GM04503 (cell line): ENCODE measurements around the gene ZFYVE27.
"Not testable (repeated sequence)": the region's sequence is repeated elsewhere in the genome, so short reads cannot be mapped to it uniquely, and the experiment has no call there.

ENCODE experiments used
- DNase-seq: peaks from one replicate; pipeline ENCODE4 v3.0.0-alpha.2; 2012; ENCODE audit warnings: low read depth

ZFYVE27 gene, protein sequence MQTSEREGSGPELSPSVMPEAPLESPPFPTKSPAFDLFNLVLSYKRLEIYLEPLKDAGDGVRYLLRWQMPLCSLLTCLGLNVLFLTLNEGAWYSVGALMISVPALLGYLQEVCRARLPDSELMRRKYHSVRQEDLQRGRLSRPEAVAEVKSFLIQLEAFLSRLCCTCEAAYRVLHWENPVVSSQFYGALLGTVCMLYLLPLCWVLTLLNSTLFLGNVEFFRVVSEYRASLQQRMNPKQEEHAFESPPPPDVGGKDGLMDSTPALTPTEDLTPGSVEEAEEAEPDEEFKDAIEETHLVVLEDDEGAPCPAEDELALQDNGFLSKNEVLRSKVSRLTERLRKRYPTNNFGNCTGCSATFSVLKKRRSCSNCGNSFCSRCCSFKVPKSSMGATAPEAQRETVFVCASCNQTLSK

DNA sequence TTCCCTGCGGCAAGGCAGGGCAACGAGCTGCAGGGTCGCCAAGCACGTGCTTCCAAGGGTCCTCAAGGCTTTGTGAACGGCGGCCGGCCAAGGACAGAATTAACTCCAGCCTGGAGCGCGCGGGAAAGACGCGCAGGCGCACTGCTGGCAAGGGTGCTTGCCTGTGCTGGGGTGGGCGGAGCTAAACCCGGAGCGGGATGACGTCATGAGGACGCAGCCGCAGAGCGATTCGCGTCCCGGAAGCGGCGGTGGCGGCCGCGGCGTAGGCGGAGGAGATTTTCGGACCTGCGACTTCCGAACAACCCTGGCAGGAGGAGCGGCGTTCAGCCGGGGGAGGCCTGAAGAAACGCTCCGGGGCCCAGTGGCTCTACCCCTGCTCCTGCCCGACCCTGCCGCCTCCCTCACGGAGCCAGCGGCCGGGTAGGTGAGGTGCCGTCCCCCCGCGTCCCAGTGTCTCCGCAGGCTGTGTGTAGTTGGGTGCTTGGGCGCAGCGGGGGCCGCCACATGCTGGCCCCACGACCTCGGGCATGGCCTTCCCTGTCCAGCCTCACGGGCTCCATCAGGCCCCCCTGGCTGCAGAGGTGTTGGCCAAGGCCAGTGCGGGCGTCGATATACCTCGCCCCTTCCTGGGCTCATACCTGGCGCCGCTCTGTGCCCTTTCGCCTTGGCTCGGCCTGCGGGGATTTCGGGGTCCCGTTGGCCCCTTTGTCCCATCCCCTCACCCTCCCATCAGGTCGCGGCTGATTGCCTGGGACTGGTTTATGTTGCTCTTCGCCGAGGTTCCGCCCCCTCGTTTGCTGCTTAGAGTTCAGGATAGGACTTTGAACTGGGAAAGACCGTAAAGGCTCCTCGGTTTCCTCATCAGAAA is at the start of gene ZFYVE27:
ZFYVE27 (plus strand) TSS at position 227 of the 868 bp plus-strand sequence. CDS start 1,350 bp downstream, outside the sequence.
- no peak for DNase-seq

DNA sequence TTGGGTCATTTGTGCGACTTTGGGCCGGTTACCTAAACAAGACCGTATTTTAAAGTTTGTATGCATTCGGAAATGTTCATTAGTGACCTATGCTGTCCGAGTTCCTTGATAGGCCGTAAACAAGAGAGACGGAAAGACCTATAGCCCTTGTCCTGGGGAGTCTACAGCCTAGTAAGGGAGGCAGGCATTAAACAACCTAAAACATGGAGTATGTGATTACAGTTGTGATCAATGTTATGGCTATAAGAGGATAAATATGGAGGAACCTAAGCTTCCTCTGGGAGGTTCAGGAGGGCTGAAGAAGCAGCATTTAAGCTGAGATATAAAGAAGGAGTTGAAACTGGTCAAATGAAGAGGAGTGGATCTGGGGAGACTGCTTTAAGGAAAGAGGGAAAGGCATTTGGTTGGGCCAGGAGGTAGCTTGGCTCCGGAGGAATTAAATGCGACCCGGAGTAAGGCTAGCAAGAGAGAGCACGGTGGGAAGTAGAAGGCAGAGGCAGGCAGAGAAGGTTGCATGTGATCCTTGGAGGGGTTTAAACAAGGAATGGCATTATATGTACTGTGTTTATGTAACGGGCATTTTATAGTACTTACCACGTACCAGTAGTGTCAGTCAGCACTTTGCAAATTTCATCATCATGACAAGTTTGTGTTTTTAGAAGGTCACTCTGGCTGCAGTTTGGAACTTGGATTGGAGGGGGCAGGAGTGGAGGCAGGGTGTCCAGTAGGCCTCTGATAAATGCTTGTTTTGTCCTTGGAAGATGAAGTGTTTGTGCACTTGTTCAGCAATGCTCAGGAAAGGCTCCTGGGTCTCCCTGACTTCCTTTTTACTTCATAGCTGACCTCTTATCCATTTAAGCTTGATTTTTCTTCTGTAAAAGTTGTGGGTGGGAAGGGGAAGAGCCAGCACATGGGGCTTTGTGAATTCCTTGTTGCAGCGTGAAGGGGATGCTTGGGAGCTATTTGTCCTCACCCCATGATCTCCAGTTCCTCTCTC is 48.8 kb upstream of the ZFYVE27 start:
- peak; percentile 45 for DNase-seq

DNA sequence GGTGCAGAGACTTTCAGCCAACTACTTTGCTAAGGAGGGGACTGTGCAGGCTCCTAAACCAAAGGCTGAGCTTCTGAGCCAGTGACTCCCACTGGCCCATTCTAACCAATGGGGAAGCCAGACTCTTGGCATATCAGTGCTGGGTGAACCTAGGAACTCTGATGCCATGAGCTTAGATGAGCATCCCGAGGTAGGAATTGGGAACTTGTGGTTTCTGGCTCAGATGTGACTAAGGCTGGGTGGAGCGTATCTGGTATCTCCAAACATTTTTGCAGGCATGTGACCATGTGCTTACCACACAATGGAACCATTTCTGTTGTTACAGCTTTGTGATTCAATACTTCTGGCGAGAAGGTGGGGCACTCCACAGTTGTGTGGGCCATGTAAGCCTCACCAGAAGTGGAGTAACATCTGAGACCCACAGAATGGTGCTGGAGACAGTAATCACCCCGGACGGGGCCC is 47.3 kb upstream of the ZFYVE27 start:
- DNase-seq = peak; percentile 96

DNA sequence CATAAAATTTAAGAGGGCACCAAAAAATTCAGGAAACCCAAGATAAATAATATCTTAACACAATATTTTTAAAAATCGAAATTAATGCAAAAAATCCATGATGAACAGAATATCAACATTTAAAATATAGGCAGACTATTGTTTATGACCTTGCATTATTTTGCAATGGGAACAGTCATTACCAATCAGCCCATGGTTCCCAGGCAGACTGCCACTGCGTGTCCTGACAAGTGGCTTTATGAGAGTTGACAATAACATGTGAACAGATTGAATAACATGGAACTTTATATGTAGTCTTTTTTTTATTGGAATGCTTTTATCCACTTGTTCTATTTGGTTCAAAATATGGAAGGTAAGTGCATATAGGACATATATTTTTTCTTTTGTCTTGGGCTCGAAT is 46.8 kb upstream of the ZFYVE27 start:
- DNase-seq = no peak

DNA sequence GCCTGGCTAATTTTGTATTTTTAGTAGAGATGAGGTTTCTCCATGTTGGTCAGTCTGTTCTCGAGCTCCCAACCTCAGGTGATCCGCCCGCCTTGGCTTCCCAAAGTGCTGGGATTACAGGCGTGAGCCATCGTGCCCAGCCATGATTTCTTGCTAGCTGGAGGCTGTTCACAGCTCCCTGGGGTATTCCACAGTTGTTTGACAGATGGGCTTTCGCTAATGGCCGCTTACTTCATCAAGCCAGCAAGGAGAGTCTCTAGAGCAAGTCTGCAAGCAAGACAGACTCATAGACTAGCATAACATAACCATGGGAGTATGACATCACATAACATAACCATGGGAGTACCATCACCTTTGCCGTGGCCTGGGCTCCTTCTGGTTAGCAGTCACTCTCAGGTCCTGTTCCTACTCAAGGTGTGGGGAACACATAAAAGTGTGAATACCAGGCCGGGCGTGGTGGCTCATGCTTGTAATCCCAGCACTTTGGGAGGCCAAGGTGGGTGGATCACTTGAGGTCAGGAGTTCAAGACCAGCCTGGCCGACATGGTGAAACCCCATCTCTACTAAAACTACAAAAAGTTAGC is 38.8 kb upstream of the ZFYVE27 start:
- not testable (repeated sequence) for DNase-seq

DNA sequence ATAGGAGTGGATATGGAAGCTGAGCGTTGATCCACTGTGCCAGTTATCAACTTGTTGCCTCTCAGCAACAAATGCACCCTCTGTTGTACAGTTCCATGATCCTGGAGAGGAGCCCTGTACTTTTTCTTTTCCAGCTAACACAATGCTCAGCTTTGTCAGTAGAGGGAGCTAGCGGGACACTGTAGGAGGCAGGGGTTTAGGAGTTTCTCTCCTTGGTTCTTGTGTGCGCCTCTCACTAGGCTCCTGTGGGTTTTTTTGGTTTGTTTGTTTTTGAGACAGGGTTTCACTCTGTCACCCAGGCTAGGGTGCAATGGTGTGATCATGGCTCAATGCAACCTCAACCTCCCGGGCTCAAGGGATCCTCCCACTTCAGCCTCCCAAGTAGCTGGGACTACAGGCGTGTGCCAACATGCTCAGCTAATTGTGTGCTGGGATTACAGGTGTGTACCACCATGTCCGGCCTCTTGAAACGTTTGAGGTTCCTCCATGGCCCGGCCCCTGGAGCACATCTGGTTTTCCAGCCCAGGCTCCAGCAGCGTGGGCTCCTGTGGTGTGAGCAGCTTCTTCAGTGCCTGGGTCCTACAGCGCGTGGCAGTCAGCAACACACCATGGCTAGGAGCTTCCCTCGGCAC is 35.4 kb upstream of the ZFYVE27 start:
- DNase-seq = no peak

DNA sequence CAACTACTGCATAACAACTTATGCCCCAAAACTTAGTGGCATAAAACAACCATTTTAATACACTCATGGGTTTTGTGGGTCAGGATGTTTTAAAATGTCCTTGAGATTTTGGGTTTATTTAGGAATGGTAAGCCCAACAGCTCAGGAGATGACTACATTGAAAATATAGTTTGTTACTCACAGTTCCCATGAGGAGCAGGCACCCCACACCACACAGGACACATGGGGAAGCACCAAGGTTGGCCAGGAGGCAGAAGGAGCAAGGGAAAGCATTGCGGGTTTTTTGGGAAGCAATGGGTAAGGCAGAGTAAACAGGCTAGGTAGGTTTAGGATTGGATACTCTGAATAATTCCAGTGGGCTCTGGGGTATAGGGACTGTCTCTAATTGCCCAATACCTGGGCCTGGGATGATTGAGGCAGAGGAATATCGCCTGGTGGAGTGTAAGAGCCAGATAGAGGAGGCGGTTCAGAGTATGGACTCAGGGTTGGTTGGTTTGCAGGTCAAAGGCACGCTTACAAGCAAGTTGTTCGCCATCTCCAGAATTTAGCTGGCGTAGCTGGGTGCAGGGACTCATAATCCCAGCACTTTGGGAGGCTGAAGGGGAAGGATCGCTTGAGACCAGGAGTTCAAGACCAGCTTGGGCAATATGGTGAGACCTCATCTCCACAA is 33.4 kb upstream of the ZFYVE27 start:
- no peak for DNase-seq

DNA sequence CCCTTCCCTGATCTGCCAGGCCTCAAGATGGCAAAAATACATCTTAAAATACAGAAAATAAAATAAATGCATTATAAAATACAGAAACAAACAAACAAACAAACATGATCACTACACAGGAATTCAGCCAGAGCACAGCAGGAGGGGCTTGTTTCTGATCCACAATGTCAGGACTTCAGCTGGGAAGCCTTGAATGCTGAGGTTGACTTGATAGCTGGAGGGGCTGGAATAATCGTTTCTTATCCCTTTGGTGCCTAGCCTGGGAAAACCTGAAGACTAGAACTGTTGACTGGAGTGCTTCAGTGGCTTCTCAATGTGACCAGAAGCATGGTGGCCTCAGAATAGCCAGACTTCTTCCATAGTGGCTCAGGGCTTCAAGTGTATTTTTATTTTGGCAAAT is 32.6 kb upstream of the ZFYVE27 start:
- DNase-seq = no peak

DNA sequence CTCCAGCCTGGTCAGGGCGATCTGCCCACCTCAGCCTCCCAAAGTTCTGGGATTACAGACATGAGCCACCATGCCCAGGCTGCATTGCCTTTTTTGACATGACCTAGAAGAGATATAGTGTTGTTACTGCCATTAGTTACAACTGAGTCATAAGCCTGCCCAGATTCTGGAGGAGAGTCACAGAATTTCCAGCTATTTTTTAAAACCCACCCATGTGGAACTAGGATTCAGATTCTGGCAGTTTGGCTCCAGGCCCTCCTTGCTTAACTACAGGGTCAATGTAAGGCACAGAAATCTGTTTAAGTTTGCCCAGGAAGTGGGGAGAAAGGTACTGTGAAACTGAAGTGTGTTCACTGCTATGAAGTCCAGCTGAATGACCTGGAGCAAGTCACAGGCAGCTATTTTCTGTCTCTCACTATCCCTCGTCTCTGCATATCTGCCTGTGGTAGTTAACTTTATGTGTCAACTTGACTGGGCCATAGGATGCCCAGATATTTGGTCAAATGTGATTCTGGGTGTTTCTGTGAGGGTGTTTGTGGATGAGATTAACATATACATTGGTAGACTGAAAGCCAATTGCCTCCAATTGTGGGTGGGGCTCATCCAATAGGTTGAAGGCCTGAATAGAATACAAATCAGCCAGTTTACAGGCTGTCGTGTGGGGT is 31.8 kb upstream of the ZFYVE27 start:
- no peak for DNase-seq

DNA sequence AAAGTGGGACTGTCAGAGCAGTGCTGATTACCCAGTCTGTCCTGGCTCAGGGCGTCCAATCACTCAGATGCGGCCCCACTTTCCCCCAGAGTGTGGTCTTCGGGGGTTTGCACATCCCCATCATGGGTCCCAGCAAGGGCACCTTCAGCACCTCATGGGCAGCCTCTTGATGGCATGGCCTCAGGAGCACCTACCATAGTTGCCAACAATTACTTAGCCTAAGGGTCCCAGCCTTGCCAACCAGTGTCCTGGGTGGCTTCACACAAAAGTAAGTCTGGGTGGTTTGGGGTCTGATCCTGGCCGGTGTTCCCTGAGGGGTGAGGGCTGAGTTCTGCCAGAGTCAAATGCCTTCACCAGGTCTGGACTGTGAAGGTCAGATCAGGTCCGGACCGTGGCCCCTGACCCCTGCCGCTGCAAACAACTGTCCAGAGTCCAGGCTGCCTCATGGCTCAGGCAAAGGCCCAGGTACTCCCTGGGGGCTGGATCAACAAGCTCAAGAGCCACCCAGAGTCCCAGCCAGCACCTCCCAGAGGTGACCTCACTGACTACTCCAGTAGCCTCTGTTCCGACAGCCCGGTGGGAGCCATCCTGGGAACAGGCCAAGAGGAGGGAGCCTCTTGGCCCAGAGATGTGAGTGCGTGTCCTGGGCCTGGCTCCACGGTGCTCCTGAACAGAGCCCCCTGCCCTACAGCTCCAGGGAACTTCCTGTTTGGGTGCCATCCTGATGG is 29.6 kb upstream of the ZFYVE27 start:
- no peak for DNase-seq

DNA sequence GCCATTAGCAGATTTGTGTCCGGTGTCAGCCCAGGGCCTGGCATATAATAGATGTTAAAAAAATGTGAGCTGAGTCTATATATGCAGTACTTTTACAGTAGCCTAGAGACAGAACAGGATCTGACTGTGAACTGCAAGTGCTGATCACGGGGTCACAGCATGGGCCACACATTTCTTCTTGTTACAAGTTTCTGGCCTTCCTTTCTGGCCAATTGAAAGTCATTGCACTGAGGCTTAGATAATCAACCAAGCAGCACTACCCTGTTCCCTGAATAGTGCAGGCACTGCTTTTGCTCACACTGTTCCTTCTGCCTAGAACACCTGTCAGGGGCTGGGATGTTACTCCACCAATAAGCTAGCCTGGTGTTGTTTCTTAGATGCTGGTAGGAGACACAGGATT is 28.8 kb upstream of the ZFYVE27 start:
- no peak for DNase-seq

DNA sequence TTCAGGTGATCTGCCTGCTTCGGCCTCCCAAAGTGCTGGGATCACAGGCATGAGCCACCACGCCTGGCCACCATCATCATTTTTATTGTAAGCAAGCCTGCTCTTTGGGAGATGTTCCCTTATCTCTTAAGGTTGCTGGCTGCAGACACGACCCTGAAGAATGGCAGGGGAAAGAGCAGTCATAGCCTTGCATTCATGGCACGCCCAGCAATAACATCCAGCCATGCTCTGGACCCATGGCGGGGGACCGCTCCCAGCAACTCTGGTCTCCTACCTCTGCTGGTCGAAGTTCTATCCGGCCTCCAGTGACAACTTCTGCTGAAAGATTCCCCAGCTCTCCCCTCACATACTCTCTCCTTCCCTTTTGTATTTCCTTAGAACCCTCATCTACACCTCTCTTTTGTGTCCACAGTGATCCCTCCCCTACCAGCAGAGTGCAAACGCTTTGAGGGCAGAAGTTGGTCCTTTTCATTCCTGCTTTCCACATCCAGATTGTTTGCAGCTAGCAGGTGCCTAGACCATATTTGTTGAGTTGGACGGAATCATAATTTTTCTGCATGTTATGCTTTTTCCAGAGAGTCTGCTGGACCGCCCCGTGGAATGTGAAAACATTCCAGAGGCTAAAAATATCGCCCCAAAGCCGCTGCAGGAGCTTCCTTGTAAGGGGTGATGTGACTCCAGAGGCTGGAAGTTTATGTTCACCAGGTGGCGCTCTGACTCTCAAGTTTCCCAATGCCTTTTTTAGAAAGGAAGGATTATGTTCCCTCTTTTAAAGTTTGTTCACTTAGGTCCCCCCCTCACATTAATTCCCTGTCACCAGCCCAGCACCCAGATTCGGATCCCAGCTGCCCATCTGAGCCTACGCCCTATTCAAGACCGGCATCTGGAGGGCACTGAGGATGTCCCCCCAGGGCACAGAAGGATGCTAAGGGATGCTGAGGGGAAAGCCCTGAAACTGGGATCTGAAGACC is 27.7 kb upstream of the ZFYVE27 start:
- no peak for DNase-seq

DNA sequence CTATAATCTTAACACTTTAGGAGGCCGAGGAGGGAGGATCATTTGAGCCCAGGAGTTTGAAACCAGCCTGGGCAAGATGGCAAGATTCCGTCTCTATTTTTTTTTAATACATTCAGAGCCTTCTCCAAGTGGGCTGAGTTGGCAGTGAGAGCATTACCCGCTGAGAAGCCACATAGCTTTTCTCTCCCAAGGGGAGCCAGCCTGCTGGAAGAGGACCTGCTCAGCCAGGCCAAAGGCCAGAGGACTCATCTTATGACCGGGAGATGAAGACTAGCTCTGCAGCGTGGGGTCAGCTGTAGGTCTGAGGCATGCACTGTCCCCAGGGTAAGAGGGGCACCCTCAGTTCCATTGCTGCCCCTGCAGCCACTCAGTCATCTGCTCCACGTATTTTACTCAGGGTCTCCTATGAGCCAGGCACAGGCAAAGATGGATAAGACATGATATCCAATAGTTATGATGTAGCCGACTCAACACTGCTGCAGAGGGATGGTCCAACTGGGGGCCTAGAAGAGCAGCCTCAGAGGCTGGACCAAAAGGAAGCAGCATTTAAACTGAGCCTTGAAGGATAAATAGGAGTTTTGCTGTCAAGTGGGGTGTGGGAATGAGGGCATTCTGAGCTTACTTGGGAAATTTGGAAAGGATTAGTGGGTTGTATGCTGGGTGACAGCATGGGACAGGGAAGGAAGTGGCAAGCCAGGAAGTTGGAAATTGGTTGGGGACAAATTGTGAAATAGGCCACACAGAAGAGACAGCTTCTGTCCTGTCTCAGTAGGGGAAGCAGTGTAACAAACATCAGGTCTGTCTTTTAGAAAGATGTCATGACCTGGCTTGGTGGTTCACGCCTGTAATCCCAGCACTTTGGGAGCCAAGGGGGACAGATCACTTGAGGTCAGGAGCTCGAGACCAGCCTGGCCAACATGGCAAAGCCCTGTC is 25.0 kb upstream of the ZFYVE27 start:
- DNase-seq = no peak

DNA sequence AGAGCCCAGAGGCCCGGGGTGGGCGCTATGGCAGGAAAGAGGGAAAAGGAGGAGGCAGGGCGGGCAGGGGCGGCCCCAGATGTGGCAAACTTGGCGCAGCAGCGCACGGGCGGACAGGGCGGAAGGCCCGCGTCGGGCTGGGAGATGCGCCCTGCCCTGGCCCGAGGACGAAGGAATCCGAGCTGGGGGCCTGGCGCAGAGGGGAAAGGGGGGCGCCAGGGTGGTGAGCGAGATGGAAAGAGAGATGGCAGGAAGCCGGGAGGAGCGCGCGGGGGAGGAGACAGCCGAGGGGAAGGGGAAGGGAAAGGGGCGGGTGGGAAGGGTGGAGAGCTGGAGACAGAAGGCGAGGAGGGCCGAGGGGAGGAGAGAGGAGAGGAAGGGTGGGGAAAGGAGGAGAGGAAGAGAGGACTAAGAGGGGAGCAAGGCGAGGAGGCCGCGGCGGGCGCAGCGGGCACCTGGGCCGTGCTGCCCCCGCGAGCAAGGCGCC is 23.5 kb upstream of the ZFYVE27 start, which contains the start of gene MARVELD1:
MARVELD1 (plus strand) TSS at position 392 of the 487 bp plus-strand sequence. CDS start 147 bp downstream, outside the sequence.
- DNase-seq = no peak

DNA sequence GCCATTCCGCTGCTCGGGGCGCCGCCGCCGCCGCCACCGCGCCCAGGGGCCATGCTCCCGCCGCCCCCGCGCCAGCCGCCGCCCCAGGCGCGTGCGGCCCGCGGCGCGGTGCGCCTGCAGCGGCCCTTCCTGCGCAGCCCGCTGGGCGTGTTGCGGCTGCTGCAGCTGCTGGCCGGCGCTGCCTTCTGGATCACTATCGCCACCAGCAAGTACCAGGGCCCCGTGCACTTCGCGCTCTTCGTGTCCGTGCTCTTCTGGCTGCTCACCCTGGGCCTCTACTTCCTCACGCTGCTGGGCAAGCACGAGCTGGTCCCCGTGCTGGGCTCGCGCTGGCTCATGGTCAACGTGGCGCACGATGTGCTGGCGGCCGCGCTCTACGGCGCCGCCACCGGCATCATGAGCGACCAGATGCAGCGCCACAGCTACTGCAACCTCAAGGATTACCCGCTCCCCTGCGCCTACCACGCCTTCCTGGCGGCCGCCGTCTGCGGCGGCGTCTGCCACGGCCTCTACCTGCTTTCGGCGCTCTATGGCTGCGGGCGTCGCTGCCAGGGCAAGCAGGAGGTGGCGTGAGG is 23.0 kb upstream of the ZFYVE27 start:
- DNase-seq = no peak
